Left lobe of liver (tissue), 2 donors: Measurements from ENCODE around the gene TEDC1. TPM values are rescaled to one million over a fixed set of nuclear protein-coding genes. Genes with fewer than 3 reads are reported as not detected.

ENCODE experiments used
- ATAC-seq: fragments of 200-7000 bp; cut with Tn5 transposase; one replicate; pipeline ENCODE4 v1.9.1; 2020; ENCODE audit warnings: mild to moderate bottlenecking, moderate library complexity
- DNase-seq: peaks from one replicate; pipeline ENCODE4 v3.0.0-alpha.2; 2020; ENCODE audit warnings: low spot score
- total RNA-seq: library from RNA; stranded (reverse); gene quantifications from one replicate; pipeline ENCODE4 v1.2.1, GENCODE V29; 2021
- donor health status: DM: no; HTN: no; CAD: no; lungs with moderate emphysema.
- donor health status: DM: no; HTN: yes; CAD: no.

The TEDC1 gene
- total RNA-seq, 1 donor from 2014 or later: 10.6 TPM

- ATAC-seq (no peak), DNase-seq (no peak)
These were observed 17.6 kb downstream of the TEDC1 start for GRCh38 chr14:105508601-105509000.

DNA sequence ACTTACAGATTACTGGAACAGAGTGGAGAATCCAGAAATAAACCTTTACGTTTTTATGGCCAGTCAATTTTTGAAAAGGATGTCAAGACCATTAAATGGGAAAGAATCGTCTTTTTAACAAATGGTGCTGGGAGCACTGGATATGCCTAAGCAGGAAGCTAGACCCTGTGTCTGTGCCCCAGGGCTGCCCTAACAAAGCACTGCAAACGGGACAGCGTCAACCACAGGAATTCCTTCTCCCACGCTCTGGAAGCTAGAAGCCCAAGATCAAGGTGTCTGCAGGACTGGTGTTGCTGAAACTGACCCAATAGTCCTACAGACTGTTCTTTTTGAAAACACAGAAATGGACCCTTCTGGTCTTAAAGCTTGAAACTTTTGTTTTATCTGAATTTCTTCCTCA lies 26.1 kb downstream of the TEDC1 start:
- DNase-seq: no peak
- ATAC-seq: no peak

- DNase-seq: no peak
- no peak for ATAC-seq
These were observed 29.1 kb downstream of the TEDC1 start for GRCh38 chr14:105519946-105520698.

GRCh38 chr14:105525326-105525725 lies 34.3 kb downstream of the TEDC1 start:
- ATAC-seq: no peak
- DNase-seq: no peak

DNA sequence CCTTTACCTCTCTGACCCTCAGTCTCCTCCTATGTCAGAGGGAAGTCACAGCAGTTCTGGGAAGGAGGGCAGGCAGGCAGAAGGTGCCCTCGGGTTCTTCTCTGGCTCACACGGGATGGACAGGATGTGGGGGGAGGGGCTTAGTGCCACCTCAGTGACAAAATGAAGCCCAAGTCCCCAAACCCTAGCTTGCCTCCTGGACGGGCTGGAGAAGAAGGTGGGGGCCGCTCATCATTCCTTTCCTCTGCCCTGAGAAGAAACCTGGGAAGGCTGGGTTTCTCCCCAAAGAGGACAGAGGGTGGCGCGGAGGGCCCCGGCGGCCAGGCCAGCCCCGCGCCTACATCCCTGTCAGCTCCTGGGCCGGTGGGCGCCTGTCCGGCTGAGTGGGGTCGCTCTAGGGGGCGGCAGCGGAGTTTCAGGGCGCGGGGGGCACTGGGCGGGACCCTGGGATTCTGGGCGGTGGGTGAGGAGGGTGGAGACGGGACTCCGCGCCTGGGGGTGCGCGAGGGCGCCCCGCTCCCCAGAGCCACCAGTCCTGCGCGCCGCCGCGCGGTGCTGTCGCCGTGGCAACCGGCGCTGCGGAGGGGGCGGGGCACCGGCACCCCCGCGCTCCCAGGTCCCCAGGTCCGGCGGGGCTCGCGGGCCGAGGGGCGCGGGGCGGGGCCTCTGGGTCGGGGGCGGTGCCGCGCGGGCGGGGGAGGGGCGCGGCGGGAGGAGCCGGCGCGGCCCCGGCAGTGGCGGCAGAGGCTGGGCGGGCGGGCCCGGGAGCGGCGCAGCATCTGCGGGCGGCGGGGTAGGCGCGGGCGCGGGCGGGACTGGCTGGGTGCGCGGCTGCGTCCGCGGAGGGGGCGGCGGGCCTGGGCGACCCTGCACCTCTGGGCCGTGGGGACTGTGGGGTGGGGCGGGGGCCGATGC lies 35.1 kb downstream of the TEDC1 start, which contains the start of gene TMEM121:
TSS of gene TMEM121 (plus strand) at position 723 of the 915 bp plus-strand sequence. CDS start 2,252 bp downstream, outside the sequence.
- ATAC-seq (peak; percentile 11), DNase-seq (no peak)

DNA sequence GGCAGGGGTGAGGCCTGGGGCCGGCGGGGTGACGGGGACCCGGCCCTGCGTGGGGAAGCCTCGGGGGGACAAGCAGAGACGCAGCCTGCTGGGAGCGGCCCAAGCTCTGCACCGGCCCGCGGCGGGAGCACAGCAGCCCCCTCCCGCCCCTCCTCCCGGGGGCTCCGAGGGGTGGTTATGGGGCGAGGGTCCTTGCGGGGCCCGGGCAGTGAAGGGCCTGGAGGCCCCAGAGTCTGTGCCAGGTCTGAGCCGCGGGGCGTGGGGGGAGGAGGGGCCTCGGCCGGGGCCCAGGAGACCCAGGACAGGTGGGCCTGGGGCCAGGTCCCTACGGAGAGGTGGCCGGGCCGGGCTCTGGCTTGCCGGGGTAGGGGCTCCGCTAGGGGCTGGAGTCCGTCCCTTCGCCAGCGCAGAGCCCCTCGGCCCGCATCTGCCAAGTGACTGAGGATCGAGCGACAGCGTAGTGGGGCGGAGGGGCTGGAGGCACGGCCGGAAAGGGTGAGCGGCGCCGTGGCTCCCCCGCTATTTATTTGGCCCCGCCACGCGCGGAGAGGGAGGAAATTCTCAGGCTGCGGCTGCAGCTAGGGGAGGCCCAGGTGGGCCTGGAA lies 35.8 kb downstream of the TEDC1 start:
- ATAC-seq: no peak
- DNase-seq: no peak

DNA sequence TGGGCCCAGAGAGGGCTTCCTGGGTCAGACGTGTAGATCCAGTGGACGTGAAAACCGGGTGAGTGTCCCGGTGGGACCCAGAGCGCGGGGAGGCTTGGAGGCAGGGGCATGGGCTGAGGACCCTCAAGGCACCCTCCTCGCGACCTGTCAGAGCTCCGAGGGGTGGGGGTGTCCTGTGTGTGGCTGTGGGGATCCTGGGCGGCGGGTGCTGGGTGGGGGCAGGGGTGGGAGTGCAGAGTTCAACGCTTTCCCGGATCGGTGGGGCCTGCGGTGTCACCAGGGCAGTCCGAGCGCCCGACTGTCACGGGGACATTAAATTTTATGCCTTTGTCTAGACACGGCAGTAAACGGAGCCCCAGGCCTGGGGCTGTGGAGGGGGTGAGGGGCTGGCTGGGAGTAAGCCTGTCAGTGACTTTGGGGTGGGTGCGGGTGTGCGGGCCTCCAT lies 36.4 kb downstream of the TEDC1 start:
- ATAC-seq (peak; percentile 3), DNase-seq (no peak)

- peak; percentile 81 for DNase-seq
- peak; percentile 88 for ATAC-seq
These were observed 37.0 kb downstream of the TEDC1 start for GRCh38 chr14:105527826-105528585.

GRCh38 chr14:105528586-105529318 lies 37.7 kb downstream of the TEDC1 start:
- DNase-seq (peak; percentile 49), ATAC-seq (no peak)

GRCh38 chr14:105529319-105529568 lies 38.2 kb downstream of the TEDC1 start:
- ATAC-seq: no peak
- DNase-seq: no peak

GRCh38 chr14:105529569-105530284 lies 38.7 kb downstream of the TEDC1 start:
- ATAC-seq (no peak), DNase-seq (peak; percentile 45)

DNA sequence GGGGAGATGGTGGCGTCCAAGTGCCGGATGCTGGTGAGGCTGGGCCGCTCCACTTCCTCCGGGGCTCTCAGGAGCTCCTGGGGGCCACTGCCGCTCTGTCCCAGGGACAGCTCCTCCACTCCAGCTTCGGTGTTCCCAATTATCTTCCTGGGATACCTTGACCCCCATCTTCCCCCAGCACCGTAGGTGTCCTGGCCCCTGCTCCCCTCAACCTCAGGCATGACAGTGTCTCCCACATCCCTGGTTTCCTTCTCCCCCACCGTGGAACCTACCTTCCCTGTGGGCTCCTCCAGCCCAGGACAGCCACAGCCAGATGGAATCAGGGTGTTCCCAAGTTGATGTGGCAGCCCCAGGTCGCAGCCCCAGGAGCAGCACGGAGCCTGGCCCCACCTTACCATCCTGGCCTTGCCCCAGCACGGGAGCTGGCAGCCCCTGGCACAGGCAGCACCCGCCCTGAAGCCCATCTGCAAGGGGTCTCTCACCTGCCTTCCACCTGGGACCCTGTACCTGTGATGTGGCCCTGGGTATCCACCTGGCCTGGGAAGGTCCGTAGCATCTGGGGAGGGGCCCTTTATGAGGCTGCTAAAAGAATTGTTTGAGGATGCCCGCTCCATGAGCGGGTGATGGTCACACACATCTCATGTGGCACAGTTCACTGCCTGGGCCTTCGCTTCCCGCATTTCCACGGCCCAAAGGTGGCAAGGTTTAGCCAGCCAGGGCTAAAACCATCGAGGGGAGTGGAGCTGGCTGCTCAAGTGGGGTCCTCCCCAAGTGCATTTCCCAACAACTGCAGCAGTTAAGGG lies 39.4 kb downstream of the TEDC1 start:
- DNase-seq: peak; percentile 44

GRCh38 chr14:105531088-105531893 lies 40.2 kb downstream of the TEDC1 start:
- DNase-seq: no peak

More for the DNA sequence above, 39.4 kb downstream of the TEDC1 start:
- ATAC-seq: no peak

GRCh38 chr14:105531894-105532623 lies 41.0 kb downstream of the TEDC1 start:
- DNase-seq (peak; percentile 43), ATAC-seq (no peak)

More at GRCh38 chr14:105531088-105531893, 40.2 kb downstream of the TEDC1 start:
- no peak for ATAC-seq

- no peak for DNase-seq
- no peak for ATAC-seq
These were observed 41.7 kb downstream of the TEDC1 start for GRCh38 chr14:105532735-105533141.

DNA sequence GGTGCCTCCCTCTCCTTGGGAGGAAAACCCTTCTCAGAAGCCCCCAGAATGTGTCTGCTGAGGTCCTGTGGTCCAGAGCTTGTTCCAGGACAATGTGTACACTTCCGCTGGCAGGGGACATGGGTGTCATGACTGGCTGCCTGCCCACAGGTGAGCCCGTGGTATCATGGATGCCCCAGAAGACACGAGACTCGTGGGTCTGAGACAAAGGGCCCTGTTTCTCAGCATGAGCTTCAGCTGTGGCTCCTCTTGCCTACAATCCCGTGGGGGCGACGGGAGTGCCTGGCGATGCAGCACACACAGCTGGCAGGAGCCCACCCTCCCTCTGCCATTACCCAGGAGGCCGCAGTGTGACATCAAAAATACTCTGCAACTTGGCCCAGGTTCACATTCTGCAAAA lies 42.3 kb downstream of the TEDC1 start:
- no peak for ATAC-seq
- DNase-seq: peak; percentile 43
